Erythroblast (primary cell): Measurements from ENCODE around the gene DLG2.

Experiments
- GATA1 ChIP-seq: IDR thresholded peaks from 2 replicates; pipeline ENCODE4 v1.6.1; 2011; ENCODE audit warnings: low read depth, mild to moderate bottlenecking, control low read depth, low read length, moderate library complexity
- POLR2A ChIP-seq: IDR thresholded peaks from 2 replicates; pipeline ENCODE4 v1.6.1; 2011; ENCODE audit warnings: mild to moderate bottlenecking, low read length

DNA sequence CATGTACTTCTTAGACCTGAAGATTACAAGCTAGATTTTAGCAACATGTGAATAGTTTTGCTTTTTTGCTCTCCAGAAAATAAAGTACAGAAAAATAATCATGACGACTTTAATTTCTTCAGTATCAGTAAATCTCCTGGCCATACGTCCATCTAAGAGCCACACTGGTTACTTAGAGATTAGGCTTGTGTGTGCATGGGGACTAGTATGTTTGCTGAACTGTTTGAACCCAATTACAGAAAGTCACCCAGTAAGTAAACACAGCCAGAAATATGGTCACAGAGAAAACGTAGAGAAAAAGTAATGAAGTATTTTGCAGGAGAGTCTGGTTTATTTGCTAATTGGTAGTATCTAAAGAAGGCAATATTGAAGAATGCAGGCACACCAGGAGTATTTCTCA is 1287.3 kb downstream of the DLG2 start:
- TF ChIP-seq POLR2A: no peak
- TF ChIP-seq GATA1: no peak
